HG03095 (cell line): Measurements from ENCODE around the gene MPO.

Experiments
- ATAC-seq: cut with Tn5 transposase; IDR thresholded peaks from one replicate; pipeline ENCODE4 v1.9.1; 2021; ENCODE audit warnings: moderate library complexity; ENCODE audit not compliant: unreplicated experiment

The MPO gene

GRCh38 chr17:58265271-58265670 lies 15.5 kb downstream of the MPO start:
- ATAC-seq, result no peak

DNA sequence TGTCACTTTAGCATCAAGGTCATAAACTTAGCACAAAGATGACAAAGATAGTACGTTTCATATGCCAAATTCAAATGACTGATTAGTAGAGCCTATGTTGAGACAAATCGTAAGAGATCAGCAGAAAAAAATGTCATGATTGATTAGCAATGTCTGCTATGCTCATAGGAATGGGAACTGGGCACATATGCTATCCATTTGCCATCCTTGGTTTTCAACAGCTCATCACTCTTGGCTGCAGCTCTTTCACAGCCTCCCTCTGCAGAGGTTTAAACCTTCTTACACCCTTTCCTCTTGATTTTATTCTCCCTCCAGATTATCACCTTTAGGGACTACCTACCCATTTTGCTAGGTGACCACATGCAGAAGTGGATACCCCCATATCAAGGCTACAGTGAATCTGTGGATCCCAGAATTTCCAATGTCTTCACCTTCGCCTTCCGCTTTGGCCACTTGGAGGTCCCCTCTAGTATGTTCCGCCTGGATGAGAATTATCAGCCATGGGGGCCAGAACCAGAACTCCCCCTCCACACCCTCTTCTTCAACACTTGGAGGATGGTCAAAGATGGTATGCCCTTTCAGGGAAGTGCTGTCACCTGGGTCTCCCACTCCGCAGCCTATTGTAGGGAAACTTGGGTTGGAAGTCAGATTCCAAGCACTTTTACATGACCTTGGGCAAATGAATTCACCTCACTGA lies 16.2 kb downstream of the MPO start:
- no peak for ATAC-seq

DNA sequence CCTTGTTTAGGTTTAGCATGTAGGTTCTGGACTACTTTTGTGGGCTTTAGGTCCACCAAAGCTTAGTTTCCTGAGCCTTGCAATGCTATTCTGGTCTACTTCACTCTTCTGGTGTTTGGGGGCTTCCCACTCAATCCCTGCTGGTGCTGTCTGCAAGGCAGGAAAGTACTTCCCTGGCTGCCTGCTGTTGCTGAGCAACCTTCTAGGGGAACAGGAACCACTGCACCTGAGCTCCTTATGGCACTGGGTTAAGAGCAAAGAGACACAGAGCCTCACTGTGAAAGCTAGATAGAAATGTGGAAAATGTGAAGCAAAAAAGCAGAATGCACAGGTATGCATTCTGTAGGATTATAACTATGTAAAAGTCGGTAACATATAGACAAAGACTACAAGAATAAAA lies 17.0 kb downstream of the MPO start:
- no peak for ATAC-seq

DNA sequence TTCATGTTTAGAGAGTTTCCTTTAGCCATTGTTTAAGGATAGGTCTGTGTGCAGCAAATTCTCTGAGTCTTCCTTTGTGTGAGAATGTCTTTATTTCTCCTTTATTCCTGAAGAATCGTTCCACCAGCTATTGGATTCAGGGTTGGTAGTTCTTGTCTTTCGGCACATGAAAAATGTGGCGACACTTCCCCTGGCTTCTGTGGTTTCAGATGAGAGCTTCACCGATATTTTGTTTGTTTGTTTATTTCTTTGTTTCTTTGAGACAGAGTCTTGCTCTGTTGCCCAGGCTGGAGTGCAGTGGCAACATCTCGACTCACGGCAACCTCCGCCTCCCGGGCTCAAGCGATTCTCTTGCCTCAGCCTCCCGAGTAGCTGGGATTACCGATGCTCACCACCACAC lies 18.6 kb downstream of the MPO start:
- no peak for ATAC-seq

DNA sequence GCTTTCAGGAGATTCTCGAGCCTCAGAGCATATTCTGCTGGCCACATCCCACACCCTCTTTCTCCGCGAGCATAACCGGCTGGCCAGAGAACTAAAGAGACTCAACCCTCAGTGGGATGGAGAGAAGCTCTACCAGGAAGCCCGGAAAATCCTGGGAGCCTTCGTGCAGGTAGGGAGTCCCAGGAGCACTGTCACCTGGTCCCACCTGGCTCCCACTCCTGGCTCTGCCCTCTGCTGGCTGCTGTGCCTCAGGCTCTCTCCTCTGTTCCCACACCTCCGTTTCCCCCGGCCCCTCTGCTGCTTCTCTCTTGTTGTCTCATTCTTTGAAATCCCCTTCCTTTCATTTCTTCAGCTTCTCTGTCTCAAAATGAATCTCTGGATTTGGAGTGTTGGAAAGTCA lies 25.9 kb downstream of the MPO start:
- ATAC-seq, result no peak

DNA sequence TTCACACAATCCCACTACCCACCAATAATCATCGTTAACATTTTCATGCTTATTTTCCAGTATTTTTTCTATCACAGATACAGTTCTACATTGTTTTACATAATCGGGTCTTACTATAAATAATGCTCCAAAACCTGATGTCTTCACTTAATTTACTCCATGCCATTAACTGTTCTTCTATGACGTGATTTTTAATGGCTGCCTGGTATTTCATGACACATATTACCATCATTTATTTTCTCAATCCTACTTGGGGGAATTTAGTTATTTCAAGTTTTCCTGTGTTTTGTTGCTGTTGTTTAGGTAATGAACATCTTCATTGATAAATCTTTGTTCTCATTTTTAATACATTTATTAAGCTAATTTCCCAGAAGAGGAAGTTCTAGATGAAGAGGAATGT lies 27.7 kb downstream of the MPO start:
- ATAC-seq, result no peak

DNA sequence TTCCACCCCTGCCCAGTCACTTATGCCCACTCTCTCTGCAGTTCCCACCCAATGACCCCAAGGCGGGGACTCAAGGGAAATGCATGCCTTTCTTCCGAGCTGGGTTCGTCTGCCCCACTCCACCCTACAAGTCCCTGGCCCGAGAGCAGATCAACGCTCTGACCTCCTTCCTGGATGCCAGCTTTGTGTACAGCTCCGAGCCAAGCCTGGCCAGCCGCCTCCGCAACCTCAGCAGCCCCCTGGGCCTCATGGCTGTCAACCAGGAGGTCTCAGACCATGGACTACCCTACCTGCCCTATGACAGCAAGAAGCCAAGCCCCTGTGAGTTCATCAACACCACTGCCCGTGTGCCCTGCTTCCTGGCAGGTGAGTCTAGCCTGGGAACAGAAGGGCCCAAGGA lies 28.6 kb downstream of the MPO start:
- no peak for ATAC-seq

- ATAC-seq, result no peak
Measured at GRCh38 chr17:58250344-58251011, 30.3 kb downstream of the MPO start.

DNA sequence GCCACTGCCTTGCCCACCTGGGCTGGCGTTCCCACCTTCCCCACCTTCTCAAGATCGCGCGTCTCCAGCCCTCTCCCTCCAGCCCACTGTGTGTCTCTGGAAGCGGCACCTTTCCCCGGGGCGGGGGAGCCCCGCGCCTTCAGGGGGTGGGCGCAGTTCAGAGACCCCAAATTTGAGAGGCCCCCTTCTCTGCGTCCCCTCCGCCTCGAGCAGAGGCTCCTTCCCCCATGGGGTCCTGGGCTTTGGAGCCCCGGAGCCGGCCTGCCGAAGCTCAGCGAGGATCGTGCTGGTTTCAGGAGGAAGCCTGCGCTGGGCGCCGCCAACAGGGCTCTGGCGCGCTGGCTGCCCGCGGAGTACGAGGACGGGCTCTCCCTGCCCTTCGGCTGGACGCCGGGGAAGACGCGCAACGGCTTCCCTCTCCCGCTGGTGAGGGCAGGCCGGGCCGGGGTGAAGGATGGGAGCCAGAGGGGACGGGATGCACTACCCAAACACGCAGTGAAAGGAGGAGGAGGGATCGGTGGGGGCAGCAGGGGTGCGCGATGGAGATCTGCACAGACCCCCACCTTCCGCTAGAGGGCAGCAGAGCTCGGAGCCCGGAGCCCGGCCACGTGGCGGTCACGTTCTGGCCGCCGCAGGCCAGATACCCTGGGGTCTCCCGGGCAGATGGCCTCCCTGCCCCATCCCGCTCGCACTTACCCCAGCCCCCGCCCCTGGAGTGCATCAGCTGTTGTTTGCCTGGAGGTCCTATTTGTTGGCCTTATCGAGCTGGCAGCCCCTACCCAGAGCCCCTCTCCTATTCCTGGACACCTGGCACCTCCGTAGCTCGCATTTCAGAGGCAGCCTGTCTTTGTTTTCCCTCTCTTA lies 31.2 kb downstream of the MPO start:
- no peak for ATAC-seq

DNA sequence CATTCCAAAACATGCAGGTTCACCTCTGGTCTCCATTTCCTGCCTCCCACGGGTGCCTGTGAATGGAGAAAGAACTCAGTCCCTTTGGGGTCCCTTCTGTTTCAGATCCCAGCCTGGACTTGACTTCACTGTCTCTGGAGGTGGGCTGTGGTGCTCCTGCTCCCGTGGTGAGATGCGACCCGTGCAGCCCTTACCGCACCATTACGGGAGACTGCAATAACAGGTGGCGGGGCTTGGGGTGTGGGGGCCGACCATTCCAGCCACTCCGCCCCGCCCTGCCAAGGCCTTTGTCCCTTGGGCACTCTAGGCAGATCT lies 31.8 kb downstream of the MPO start:
- ATAC-seq, result no peak

DNA sequence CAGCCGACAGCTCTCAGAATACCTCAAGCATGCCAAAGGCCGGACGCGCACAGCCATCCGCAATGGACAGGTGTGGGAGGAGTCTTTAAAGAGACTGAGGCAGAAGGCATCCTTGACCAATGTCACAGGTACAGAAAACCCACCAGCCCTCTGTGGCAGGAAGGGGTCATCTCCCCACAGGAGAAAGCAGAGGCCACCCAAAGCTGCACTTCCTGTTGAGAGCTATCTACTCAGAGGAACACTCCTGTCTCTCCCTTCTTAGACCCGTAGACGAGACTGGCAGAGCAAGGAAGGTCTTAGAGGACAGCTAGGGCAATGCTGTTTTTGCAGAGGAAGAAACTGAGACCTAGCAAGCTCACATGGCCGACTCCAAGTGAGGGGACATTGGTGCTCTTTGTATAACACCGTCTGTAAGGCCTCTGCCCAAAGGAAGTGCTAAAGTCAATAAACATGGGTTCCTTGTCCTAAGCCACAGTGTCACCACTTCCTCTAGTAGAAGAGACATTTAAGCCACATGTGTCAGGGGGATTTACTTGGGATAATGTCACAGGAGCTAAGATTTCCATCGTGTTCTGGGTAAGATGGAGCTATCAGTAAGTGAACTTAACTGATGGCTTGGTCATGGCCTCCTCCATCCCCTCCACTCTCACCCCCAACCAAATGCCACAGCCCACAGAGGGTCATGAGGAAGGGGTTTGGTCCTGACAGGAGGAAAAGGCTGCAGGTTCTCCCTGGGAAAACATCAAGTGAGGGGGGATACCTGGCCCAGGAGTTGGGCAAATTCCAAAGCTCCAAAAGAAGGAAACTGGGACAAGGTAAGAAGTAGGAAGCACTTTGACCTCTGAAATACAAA lies 33.0 kb downstream of the MPO start:
- no peak for ATAC-seq

- no peak for ATAC-seq
Measured at GRCh38 chr17:58246781-58247180, 34.0 kb downstream of the MPO start.

DNA sequence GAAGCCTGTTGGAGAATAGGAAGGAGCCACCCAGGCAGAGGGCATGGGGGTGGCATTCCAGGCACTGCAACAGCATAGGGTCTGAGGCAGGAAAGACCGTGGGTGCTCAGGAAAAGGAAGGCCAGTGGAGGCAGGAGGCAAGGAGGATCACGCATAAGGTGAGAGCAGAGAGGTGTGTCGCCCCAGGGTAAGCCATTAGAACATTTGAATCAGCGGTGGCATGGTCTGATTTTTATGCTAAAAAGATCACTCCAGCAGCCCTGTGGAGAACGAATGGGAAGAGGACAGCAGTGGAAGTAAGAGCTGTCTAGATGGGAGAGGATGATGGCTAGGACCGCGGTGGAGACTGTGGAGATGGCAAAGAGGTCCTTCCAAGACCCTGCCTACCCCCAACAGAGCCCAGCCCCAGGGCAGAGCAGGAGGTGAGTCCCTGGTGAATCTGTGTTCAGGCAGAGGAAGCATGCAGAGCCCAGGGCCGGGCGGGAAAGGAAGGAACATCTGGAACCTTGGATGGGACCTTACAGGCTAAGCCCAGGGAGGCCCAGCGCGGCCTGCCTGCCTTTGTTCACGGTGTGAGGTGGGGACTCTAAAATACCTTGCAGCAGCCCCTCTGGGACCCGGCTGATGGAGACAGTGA lies 34.5 kb downstream of the MPO start:
- ATAC-seq, result no peak

DNA sequence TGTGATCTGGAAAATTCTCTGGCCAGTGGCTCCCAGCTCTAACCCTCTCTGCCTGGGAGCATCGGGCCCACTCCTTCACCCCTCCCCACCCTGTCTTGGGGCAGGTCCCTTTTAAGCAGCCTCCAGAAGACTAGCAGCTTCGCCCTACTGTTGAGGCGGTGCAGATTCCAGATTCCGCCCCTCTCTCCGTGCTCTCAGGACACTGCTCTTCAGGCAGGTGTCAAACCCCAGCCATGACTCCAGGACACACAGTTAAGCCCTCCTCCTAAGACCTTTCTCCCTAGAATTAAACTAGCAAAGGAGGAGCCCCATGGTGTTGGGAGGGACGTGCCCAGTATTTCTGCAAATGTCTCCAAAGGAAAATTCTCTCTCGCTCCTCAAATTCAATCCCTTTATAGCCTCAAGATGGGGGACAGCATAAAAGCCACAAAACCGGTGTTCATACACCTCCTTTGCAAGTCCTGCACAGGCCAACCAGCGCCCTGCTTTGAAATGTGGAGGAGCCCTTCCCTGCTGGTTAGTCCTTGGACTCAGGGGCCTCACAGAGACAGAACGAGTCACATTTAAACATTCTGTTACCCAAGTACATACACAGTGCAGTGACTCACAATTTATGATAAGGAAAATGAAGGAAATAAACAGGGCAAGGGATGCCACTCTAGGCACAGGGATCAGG lies 35.2 kb downstream of the MPO start:
- ATAC-seq, result no peak

DNA sequence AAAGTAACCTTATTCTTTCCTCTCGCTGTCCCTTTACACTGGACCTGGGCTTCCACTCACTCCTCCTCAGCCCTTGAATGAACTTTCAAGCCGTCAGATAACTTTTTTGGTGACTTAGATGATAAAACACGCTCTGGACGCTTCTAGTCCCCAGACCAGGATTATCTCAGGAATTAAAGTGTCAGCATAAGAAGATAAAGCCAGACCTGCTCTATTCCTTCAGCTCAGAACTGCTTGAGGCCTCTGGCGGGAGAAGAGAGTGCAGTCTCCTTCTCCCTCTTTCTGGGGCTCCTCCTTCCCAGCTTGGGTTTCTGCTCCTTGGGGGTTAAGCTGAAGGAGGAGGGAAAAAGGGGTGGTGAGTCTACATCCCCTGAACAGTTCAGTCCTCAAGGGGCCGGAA lies 35.8 kb downstream of the MPO start:
- ATAC-seq, result no peak

DNA sequence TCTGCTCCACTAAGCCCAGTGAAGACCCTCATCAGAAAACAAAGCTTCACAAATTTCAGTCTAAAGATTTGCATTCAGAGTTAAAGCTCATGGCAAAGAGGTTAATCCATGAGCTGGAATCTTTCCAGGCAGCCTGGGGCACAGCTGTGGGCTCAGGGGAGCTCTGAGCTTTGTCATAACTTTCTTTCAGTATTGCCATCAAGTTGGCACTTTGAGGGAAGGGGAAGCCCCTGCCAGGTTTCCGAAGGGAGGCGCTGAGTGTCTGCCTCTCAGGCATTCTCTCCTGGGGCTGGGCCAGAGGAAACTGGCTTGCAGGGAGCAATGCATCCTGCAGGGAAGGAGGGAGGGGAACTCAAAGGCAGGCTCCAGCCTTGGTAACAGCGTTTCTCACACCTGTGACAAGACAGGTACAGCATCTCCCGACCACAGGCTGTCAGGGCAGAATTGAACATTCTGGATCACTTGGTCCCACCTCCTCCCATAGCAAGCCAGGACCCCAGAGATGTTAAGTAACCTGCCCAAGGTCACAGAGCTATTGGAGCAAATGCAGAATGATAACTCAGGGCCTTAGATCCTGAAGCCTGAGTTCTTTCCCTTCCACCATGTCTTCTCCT lies 38.5 kb downstream of the MPO start:
- no peak for ATAC-seq

DNA sequence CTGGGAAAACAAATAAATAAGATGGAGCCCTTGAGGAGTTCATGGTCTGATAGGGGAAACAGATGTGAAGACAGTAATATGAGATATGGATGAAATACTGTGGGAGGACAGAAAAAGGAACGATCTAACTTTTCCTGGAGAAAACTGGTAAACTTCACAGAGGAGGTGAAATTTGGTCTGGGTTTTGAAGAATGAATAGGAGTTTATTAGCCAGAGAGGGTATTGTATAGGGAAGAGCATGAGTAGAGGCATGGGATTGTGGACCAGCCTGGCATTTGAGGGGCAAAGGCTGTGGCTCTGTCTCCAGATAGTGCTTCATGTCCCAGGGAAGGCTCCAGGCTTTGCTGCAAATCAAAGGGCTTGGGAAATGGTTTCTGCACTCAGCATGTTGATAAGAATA lies 40.7 kb downstream of the MPO start:
- ATAC-seq, result no peak

DNA sequence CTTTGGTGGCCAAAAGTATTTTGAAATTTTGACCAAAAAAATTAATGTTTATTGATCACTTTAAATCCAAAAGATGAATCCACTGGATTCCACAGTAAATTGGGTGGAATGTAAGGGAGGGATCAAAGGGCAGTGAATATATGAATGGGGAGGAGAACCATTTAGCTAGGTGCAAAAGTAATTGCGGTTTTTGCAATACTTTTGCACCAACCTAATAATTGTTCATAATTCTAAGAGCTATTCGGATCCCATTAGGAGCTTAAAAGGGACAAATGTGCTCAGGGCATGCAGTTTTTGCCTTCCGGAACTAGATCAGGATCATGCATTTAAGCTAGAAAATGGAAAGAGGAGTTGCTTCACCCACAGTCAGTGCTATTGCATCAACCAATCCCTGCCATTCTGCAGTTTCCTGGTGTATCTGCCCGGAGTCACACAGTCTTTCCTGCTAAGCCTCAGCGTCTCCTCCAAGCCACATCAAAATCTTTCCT lies 42.5 kb downstream of the MPO start, which contains the start of gene LPO:
LPO (plus strand) TSS at position 438 of the 488 bp plus-strand sequence. CDS start 4,396 bp downstream, outside the sequence.
- ATAC-seq, result no peak

DNA sequence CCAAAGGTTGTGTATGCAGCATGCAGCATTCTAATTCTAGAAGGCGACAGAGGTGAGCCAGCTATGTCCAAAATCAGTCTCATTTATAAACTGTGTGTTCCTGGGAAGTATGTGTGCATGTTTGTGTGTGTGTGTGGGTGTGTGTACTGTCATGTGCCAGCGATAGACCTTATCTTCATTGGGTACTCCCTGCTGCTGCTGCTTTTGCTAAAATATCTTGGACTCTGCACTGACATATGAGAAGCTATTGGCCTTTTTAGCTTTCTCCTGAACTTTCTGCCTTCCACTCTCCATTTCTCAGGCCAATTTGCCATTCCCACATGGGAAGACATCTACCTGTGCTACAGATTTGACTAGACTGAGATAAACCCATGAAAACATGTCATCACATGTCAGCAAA lies 44.3 kb downstream of the MPO start:
- no peak for ATAC-seq
